GM12873 (cell line): Measurements from ENCODE around the gene UIMC1.

Experiments used
- TF ChIP-seq, protein P1 (sequence below): IDR thresholded peaks from 2 replicates; pipeline ENCODE4 v1.5.1; 2012; ENCODE audit warnings: low read depth, mild to moderate bottlenecking, moderate library complexity, low read length, control low read depth; ENCODE audit not compliant: insufficient read depth; ENCODE audit errors: missing control alignments

Gene UIMC1

GRCh38 chr5:176929654-176930053 lies 76.9 kb downstream of the UIMC1 start:
- TF ChIP-seq, protein P1, sequence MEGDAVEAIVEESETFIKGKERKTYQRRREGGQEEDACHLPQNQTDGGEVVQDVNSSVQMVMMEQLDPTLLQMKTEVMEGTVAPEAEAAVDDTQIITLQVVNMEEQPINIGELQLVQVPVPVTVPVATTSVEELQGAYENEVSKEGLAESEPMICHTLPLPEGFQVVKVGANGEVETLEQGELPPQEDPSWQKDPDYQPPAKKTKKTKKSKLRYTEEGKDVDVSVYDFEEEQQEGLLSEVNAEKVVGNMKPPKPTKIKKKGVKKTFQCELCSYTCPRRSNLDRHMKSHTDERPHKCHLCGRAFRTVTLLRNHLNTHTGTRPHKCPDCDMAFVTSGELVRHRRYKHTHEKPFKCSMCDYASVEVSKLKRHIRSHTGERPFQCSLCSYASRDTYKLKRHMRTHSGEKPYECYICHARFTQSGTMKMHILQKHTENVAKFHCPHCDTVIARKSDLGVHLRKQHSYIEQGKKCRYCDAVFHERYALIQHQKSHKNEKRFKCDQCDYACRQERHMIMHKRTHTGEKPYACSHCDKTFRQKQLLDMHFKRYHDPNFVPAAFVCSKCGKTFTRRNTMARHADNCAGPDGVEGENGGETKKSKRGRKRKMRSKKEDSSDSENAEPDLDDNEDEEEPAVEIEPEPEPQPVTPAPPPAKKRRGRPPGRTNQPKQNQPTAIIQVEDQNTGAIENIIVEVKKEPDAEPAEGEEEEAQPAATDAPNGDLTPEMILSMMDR, result no peak

GRCh38 chr5:176927562-176927961 lies 79.0 kb downstream of the UIMC1 start:
- TF ChIP-seq, protein P1, result no peak

DNA sequence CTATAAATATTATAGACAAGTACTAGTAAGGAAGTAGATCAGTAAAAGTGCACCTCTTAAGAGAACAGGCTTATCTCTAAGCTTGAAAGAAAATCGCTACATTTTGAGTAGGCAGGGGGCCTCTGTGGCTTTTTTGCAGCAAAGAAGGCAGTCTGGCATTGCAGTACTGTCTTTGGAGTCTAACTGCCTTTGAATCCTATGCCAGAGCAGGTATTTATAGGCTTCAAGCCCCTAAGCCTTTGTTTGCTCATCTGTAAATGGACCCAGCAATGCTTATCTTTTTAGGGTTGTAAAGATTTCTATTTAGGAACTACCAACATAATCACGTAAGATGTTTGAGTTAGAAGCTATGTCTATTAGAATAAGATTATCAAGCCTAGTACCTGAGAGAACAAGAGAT lies 83.8 kb downstream of the UIMC1 start:
- TF ChIP-seq, protein P1, result no peak

DNA sequence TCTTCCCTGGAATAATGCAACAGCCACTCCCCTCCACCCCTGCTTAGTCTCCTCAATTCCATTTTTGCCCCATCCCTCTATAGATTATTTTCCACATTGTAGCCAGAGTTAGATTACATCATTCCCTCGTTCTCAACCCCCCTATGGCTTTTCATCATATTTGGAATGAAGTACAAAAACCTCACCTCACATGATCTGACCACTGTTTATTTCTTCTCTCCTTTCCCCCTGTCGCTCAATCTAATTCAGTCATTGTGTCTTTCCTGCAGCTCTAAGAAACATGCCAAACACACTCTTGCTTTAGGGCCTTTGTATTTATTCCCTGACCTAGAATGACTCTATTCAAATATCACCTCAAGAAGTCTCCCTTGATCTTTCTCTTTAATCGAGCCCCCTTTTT lies 84.9 kb downstream of the UIMC1 start:
- TF ChIP-seq, protein P1, result no peak

DNA sequence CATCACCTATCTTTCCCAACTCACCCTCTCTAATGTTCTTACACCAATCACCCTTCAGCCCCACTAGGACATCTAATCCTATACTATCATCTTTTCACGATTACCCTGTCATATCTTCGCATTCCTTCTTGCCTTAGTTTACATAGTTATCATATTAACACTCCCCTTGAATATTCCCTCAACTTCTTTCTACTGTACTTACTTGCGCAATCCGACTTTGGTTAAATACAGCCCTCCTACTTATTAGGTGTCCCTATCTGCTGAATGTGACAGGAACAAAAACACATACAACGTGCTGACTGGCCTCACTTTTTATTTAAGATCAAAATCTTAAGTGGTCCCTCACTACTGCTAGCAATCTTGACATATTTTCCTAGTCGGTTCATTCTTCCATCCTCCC lies 88.0 kb downstream of the UIMC1 start:
- TF ChIP-seq, protein P1, result no peak

- TF ChIP-seq, protein P1, result no peak
These were observed 90.2 kb downstream of the UIMC1 start for GRCh38 chr5:176916337-176916736.

GRCh38 chr5:176915906-176916305 lies 90.7 kb downstream of the UIMC1 start:
- TF ChIP-seq, protein P1, result no peak
